NT2/D1 (cell line): ENCODE measurements around the gene RAB11FIP4.

Experiments used
- SUZ12 ChIP-seq: IDR thresholded peaks from 2 replicates; pipeline ENCODE4 v1.6.1; 2011; ENCODE audit not compliant: insufficient read length, insufficient read depth; ENCODE audit errors: extremely low read depth
- YY1 ChIP-seq: IDR thresholded peaks from 2 replicates; pipeline ENCODE4 v1.6.1; 2011; ENCODE audit not compliant: insufficient read length, insufficient read depth

- TF ChIP-seq YY1 (no peak), SUZ12 (no peak)
Measured at GRCh38 chr17:31458829-31459228, 67.4 kb downstream of the RAB11FIP4 start.
